HG03432 (cell line): ENCODE results near the gene NPIPB2.
"Not testable (repeated sequence)": the region's sequence is repeated elsewhere in the genome, so short reads cannot be mapped to it uniquely, and the experiment has no call there.

Experiments used
- ATAC-seq: cut with Tn5 transposase; IDR thresholded peaks from one replicate; pipeline ENCODE4 v1.9.1; 2021; ENCODE audit warnings: mild to moderate bottlenecking, moderate library complexity; ENCODE audit not compliant: unreplicated experiment

The NPIPB2 gene

DNA sequence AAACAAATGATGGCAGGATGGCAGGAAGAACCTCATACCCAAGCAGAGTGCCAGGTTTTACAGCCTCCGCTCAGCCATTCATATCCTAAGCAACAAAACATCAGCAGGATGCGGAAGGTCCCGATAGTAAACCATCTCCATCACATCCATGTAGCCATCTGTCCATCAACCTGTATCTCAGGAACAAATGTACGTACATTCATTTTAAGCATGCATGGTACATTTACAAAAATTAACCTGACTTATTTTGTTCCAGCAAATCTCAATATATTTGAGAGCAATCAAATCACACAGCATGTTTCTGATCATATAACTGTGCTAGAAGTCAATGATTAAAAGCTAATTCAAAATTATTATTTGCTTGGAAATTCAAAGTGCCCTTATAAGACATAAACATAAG lies at the start of gene NPIPB2:
Gene NPIPB2, minus strand, starts transcription at position 101 of the 400 bp plus-strand sequence. Its CDS starts 0 bp downstream, at position 101.
- ATAC-seq = not testable (repeated sequence)

DNA sequence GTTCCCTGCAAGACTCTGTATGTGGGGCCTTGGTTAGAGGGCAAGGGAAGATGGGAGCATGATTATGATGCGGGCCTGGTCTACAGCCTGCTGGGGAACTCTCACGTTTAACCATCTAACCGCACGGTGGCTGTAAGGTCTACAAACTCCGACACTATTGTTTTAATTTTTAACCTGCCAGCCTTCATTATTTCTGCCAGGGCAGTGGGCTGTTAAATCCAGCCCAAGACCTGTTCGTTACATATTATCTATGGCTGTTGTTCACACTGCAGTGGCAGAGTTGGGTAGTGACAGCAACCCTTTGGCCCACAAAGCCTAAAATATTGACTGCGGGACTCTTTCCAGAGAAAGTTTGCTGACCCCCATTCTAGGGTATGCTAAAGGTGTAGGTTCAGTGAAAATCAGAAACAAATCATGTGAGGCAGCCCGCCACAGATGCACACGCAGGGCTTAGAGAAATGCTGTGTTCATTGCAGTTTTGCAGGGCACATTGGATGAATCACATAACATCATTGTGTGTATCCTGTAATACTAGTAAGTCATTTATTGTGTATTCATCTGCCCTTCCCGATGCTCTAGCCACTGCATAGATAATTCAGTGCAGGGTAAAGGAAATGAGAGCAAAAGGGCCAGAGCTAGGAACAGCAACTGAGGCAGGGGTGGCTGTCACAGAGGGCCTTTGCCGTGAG lies 49.0 kb upstream of the NPIPB2 start:
- no peak for ATAC-seq

DNA sequence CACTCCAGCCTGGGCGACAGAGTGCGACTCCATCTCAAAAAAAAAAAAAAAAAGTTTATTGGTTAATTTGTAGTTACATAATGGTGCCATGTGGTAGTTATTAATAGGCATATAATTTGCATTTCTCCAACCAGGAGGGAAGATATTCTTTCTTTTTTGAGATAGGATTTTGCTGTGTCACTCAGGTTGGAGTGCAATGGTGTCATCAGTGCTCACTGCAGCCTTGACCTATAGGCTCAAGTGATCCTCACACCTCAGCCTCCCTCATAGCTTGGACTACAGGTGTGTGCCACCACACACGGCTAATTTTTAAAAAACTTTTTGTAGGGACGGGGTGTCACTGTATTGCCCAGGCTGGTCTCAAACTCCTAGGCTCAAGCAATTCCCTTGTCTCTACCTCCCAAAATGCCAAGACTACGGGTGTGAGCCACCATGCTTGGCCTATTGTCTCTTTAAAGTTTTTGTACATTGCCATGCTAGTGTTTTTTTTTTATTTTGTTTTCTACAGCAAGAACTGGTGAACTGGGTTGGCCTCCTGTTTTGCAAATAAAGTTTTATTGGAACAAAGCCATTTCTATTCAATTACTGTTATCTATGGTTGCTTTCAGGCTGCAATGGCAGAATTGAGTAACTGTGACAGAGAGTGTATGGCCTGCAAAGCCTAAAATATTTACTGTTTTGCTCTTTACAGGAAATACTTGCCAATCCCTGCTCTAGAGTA lies 46.6 kb upstream of the NPIPB2 start:
- ATAC-seq = no peak

DNA sequence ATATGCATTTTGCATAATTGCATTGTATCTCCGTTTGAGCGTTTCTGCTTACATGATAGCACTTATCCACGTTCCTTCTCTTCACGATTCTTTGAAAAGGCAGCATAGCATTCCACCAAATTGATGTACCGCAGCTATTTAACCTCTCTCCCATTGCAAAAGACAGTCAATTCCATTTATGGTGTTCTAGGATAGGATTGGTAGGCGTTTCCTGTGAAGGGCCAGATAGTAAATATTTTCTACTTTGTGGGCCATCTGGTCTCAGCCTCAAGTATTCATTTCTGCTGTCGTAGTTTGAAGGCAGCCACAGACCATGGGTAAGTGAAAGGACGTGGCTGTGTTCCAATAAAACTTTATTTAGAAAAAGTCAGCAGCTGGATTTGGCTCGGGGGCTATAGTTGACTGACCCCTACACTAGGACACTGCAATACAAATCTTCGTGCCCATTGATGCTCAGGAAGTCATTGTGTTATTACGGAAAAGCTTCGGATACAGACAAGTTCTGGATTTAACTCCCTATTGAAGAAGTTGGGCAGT lies 44.7 kb upstream of the NPIPB2 start:
- ATAC-seq = no peak

DNA sequence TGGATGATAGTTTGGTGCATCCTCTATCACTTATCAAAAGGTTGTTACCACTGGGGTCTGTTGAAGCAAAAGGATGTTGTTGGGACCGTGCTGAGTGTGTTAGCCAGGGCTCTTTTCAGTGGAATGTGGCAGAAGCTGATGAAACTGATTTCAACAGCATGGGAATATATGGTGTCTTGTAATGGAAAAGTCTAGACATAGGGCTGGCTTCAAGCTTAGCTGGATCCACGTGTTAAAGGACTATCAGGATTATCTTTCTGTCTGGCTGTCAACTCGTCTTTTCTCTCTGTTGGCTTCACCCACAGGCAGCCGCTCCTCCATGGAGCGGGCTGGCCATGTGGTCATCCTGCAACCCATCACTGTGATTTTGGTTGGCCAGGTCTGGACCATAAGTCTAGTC lies 43.4 kb upstream of the NPIPB2 start:
- no peak for ATAC-seq

DNA sequence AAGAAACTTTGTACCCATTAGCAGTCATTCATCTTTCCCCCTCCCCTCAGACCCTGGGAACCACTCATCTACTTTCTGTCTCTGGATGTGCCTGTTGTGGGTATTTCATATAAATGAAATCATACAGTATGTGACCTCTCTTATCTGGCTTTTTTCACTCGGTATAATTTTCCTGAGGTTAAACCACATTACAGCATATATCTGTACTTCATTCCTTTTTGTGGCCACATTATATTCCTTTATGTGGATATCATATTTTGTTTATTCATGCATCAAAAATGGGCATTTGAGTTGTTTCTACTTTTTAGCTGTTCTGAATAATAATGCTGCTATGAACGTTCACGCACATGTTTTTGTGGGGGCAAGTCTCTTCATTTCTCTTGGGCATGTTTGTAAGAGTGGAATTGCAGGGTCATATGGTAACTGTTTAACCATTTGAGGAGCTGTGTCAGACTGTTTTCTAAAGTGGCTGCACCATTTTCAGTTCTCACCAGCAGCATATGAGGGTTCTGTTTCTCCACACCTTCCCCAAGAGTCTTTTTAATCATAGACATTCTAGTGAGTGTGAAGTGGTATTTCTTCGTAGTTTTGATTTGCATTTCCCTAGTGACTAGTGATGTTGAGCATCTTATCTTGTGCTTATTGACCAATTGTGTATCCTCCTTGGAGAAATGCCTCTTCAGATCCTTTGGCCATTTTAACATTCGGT lies 38.4 kb upstream of the NPIPB2 start:
- ATAC-seq = peak; percentile 37

DNA sequence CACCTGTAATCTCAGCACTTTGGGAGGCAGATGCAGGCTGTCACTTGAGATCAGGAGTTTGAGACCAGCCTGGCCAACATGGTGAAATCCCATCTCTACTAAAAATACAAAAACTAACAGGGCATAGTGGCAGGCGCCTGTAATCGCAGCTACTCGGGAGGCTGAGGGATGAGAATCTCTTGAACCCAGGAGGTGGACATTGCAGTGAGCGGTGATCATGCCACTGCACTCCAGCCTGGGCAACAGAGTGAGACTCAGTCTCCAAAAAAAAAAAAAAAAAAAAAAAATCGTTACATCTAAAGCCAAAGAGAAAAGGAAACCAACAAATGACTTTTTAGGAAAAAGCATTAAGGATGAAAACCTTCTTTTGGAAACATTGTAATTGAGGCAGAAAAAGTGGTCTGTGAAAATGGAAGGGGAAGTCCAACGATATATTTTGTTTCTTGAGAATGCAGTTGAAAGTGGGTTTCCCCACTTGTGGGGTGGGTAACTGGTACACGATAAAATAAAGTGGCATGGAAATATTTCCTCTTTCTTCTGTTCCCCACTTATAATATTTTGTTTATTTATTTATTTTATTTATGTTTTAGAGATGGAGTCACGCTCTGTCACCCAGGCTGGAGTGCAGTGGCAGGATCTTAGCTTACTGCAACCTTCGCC lies 37.3 kb upstream of the NPIPB2 start:
- ATAC-seq = no peak

DNA sequence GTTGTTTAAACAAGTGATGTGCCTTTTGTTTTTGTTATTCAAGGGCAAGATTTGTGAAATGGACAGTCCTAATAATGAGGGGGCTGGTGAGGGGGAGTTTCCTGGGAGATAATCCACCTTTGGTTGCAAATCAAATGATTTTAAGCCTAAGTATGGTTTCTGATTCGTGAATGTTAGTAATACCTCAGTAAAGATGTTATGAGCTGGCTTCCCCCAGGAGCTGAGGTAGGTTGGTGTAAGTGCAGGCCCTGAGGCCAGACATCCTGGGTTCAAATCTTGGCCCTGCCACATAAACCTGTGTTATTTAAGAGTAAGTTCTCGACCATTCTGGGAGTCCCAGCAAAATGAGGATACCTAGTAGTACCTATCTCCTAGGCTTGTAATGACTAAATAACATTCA lies 36.2 kb upstream of the NPIPB2 start:
- no peak for ATAC-seq

DNA sequence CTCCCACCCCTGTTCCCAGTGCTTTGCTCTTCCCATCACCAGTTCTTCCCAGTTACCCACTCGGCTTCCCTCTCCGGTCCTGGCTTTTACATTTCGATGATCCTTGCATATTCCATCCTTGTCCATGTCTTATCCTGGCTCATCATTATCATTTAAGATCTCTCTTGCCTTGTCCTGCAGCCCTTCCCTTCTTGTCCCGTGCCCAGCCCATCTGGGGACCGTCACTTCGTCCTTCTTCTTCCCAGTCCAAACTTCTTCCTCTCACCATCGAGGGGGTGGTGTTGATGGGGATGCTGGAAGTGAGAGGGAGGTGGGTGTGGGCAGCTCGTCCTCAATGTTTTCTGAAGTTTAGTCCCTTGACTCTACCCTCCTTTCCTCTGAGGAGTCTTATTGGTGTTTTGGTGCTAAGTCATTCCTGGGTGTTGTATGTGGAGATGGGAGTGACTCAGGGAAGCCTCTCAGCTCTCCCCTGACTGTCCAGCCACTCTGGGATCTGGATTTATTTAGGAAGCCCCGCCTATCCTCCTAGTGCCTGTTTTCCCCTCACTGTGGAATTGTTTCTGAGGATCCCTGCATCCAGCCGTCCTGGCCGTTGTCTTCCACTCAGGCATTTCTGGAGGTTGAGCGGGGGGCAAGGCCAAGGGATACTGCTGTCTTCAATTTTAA lies 35.7 kb upstream of the NPIPB2 start:
- no peak for ATAC-seq

DNA sequence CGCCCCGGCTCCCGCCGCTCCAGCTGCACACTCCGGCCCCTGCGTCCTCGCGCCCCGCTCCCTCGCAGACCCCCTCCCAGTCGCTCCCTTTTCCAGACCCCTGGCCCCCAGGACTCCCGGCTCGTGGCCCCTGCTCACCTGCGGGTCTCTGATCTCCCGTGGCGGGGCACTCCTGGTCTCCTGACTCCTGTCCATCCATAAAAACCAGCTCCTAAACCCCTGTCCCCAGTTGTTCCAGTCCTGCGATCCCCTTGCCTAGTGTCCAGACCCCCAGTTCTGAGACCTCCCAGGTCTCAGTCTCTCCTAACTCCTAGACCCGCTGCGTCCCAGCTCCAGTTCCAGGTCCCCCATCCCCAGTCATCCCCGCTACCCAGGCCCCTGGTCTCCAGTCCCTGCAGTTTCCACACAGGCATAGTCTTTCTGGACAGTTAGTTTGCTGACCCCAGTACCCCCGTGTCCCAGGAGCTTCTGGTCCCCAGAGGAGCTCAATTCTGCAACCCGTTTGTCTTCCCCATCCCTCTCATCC lies 35.1 kb upstream of the NPIPB2 start:
- no peak for ATAC-seq

DNA sequence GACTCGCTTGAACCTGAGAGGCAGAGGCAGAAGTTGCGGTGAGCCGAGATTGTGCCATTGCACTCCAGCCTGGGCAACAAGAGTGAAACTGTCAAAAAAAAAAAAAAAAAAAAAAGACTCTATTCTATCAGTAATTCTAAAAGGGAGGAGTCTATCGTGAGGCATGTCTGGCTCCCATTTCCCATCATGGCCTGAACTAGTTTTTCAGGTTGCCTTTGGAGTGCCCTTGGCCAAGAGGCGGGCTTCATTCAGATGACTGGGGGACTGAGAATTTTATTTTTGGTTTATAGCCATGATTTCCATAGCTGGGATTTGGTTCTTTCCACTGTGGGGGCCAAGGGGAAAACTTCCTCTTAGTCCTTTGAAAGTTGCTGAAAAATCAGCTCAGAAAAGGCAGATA lies 31.2 kb upstream of the NPIPB2 start:
- ATAC-seq = no peak

DNA sequence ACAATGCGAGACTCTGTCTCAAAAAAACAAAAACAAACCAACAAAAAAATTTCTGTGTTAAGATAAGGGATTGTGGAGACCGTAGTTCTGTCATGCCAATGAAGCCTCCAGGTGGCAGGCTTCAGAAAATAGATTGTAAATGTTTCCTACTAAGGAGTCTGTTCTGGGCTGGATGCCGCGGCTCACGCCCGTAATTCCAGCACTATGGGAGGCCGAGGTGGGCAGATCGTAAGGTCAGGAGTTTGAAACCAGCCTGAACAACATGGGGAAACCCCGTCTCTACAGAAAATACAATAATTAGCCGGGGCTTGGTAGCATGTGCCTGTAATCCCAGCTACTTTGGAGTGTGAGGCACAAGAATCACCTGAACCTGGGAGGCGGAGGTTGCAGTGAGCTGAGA lies 30.3 kb upstream of the NPIPB2 start:
- ATAC-seq = no peak

DNA sequence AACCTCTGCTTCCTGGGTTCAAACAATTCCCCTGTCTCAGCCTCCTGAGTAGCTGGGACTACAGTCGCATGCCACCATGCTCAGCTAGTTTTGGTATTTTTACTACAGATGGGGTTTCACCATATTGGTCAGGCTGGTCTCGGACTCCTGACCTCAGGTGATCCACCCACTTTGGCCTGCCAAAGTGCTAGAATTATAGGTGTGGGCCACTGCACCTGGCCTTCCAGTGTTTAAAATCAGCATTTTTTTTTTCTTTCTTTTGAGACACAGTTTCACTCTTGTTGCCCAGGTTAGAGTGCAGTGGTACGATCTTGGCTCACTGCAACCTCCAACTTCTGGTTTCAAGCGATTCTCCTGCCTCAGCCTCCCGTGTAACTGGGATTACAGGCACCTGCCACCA lies 28.4 kb upstream of the NPIPB2 start:
- ATAC-seq = not testable (repeated sequence)

DNA sequence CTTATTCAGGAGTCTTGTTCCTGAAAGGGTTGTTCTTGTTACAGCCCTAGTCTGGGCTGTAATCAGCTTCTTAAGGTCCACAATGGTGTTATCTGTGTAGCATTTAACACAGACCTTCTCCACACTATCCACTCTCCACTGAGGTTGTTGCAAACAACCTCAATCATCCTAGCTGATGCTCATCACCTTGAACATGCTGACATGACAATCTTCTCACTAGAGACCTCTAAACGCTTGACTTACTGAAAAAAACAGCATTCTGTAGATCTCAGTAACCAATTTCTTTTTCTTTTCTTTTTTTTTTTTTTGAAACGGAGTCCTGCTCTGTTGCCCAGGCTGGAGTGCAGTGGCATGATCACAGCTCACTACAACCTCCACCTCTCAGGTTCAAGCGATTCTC lies 26.7 kb upstream of the NPIPB2 start:
- no peak for ATAC-seq

DNA sequence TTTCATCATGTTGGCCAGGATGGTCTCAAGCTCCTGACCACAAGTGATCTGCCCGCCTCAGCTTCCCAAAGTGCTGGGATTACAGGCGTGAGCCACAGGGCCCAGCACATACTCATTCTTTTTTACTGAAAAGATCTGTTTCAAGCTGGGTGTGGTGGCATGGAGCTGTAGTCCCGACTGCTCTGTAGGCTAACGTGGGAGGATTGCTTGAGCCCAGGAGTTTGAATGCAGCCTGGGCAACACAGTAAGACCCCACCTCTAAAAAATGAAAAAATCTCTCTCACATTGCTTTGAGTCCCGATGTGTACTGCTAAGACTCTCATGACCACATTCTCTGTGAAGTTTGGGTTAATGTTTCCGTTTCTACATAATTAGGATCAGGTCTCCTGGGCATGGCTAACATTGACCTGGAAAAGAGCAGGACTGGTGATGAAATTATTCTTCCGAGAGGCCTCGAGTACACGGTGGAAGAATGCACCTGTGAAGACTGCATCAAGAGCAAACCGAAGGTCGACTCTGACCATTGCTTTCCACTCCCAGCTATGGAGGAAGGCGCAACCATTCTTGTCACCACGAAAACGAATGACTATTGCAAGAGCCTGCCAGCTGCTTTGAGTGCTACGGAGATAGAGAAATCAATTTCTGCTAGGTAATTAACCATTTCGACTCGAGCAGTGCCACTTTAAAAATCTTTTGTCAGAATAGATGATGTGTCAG lies 25.5 kb upstream of the NPIPB2 start:
- no peak for ATAC-seq

DNA sequence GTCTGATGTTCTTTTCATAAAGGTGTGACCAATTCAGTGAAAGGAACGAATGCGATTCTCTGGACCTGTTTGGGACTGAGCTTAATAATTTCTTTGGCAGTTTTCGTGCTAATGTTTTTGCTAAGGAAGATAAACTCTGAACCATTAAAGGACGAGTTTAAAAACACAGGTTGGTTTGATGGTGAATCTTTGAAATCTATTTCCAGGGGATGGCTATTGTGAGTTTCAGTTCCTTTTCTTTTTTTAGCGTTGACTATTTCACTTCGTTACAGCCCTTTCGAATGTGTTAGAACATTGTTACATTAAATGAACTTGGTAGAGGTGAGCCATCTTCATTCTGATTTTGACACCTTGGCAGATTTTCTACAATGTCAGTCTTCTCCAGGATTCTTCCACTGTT lies 24.3 kb upstream of the NPIPB2 start:
- ATAC-seq = peak; percentile 37

DNA sequence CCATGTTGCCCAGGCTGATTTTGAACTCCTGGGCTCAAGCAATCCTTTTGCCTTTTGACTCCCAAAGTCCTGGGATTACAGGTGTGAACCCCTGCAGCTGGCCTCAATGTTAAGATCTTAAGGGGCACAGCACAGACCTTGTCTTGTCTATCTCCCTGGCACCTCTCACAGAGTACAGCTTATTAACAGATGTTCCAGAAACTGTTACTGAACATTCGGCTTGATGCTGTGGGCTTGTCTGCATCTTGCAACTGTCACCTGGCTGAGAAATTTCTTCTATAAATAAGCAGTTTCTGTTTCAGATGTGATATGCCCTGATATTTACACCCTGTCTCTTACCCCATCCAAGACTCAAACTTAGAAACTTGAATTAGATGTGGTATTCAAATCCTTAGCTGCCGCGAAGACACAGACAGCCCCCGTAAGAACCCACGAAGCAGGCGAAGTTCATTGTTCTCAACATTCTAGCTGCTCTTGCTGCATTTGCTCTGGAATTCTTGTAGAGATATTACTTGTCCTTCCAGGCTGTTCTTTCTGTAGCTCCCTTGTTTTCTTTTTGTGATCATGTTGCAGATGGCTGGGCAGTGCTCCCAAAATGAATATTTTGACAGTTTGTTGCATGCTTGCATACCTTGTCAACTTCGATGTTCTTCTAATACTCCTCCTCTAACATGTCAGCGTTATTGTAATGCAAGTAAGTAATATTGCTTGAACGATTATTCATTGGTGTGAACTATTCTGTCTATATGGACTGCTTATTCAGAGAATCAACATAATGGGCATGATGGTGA lies 23.1 kb upstream of the NPIPB2 start, which contains the start of gene TNFRSF17:
Gene TNFRSF17, plus strand, starts transcription at position 450 of the 791 bp plus-strand sequence. Its CDS starts 115 bp downstream, at position 565.
- ATAC-seq = peak; percentile 74

DNA sequence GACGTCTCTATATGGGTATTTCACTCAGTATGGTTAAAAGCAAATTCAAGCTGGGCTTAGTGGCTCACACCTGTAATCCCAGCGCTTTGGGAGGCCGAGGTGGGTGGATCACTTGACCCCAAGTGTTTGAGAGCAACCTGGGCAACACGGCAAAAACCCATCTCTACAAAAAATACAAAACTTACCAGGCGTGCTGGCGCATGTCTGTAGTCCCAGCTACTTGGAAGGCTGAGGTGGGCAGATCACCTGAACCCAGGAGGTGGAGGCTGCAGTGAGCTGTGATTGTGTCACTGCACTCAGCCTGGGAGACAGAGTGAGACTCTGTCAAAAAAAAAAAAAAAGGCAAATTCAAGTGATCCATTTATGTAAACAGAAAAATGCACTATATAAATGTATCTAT lies 21.9 kb upstream of the NPIPB2 start:
- ATAC-seq = no peak

DNA sequence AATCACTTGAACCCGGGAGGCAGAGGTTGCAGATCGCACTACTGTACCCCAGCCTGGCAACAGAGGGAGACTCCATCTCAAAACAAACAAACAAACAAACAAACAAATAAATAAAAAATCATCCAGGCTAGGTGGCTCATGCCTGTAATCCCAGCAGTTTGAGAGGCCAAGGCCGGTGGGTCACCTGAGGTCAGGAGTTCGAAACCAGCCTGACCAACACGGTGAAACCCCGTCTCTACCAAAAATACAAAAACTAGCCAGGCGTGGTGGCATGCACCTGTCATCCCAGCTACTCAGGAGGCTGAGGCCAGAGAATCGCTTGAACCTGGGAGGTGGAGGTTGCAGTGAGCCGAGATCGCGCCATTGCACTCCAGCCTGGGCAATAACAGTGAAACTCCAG lies 21.1 kb upstream of the NPIPB2 start:
- not testable (repeated sequence) for ATAC-seq
